H9 (cell line): ENCODE results near the gene HACL1. TPM values are rescaled to one million over a fixed set of nuclear protein-coding genes. Genes with fewer than 3 reads are reported as not detected.

Experiments
- DNase-seq: peaks from one replicate; pipeline ENCODE4 v3.0.0-alpha.2; 2017
- H2AFZ ChIP-seq: one replicate; pipeline ENCODE4 v1.6.1; 2013; ENCODE audit warnings: mild to moderate bottlenecking, low read length, control low read depth, moderate library complexity
- H2AK5ac ChIP-seq: 2 replicates; pipeline ENCODE4 v1.6.1; 2013; ENCODE audit warnings: low read length, control low read depth, mixed read lengths; ENCODE audit not compliant: insufficient read length
- H2BK120ac ChIP-seq: one replicate; pipeline ENCODE4 v1.6.1; 2013; ENCODE audit warnings: low read depth, mild to moderate bottlenecking, low read length, control low read depth, inconsistent platforms; ENCODE audit not compliant: poor library complexity, severe bottlenecking
- H2BK12ac ChIP-seq: 2 replicates; pipeline ENCODE4 v1.6.1; 2013; ENCODE audit warnings: low read length, control low read depth, mixed read lengths, low read depth; ENCODE audit not compliant: insufficient read length
- H2BK15ac ChIP-seq: 2 replicates; pipeline ENCODE4 v1.6.1; 2013; ENCODE audit warnings: low read depth, low read length, control low read depth
- H2BK20ac ChIP-seq: one replicate; pipeline ENCODE4 v1.6.1; 2013; ENCODE audit warnings: low read depth, mild to moderate bottlenecking, low read length, control low read depth, inconsistent platforms; ENCODE audit not compliant: poor library complexity, severe bottlenecking
- H2BK5ac ChIP-seq: 2 replicates; pipeline ENCODE4 v1.6.1; 2013; ENCODE audit warnings: low read length, control low read depth, mixed read lengths; ENCODE audit not compliant: insufficient read length
- H3K14ac ChIP-seq: 2 replicates; pipeline ENCODE4 v1.6.1; 2013; ENCODE audit warnings: low read length, control low read depth; ENCODE audit not compliant: insufficient read depth
- H3K18ac ChIP-seq: 2 replicates; pipeline ENCODE4 v1.6.1; 2013; ENCODE audit warnings: low read depth, mild to moderate bottlenecking, mixed read lengths, low read length, control low read depth; ENCODE audit not compliant: insufficient read length
- H3K23ac ChIP-seq: 2 replicates; pipeline ENCODE4 v1.6.1; 2013; ENCODE audit warnings: low read length, control low read depth, mixed read lengths, low read depth; ENCODE audit not compliant: insufficient read length
- H3K23me2 ChIP-seq: 2 replicates; pipeline ENCODE4 v1.6.1; 2013; ENCODE audit warnings: low read depth, mild to moderate bottlenecking, mixed read lengths, low read length, control low read depth; ENCODE audit not compliant: insufficient read length, poor library complexity, severe bottlenecking
- H3K27ac ChIP-seq: 2 replicates; pipeline ENCODE4 v1.5.1; 2013; ENCODE audit warnings: low read length, control low read depth, mixed read lengths, low read depth; ENCODE audit not compliant: insufficient read length
- H3K27me3 ChIP-seq: 2 replicates; pipeline ENCODE4 v1.6.1; 2013; ENCODE audit warnings: low read length, control low read depth, inconsistent platforms; ENCODE audit not compliant: insufficient read depth
- H3K4ac ChIP-seq: 2 replicates; pipeline ENCODE4 v1.6.1; 2013; ENCODE audit warnings: low read depth, mild to moderate bottlenecking, control low read depth, inconsistent platforms, low read length, moderate library complexity
- H3K4me1 ChIP-seq: 2 replicates; pipeline ENCODE4 v1.6.1; 2013; ENCODE audit warnings: low read length, control low read depth, inconsistent platforms; ENCODE audit not compliant: insufficient read depth
- H3K4me2 ChIP-seq: 2 replicates; pipeline ENCODE4 v1.6.1; 2013; ENCODE audit warnings: low read length, control low read depth, mixed read lengths; ENCODE audit not compliant: insufficient read length, insufficient read depth
- H3K56ac ChIP-seq: 2 replicates; pipeline ENCODE4 v1.6.1; 2013; ENCODE audit warnings: low read depth, mild to moderate bottlenecking, mixed read lengths, low read length, control low read depth; ENCODE audit not compliant: insufficient read length
- H3K79me1 ChIP-seq: 2 replicates; pipeline ENCODE4 v1.6.1; 2013; ENCODE audit warnings: low read depth, mild to moderate bottlenecking, moderate library complexity, low read length, control low read depth, inconsistent platforms; ENCODE audit not compliant: insufficient read depth, poor library complexity, severe bottlenecking
- H3K79me2 ChIP-seq: 2 replicates; pipeline ENCODE4 v1.6.1; 2013; ENCODE audit warnings: low read length, control low read depth, inconsistent platforms; ENCODE audit not compliant: insufficient read depth
- H3K9ac ChIP-seq: 2 replicates; pipeline ENCODE4 v1.6.1; 2013; ENCODE audit warnings: low read length, control low read depth, mixed read lengths; ENCODE audit not compliant: insufficient read length; ENCODE audit errors: extremely low read depth
- H3K9me3 ChIP-seq: one replicate; pipeline ENCODE4 v1.6.1; 2013; ENCODE audit warnings: low read depth, low read length, inconsistent platforms; ENCODE audit not compliant: control insufficient read depth
- H3T11ph ChIP-seq: one replicate; pipeline ENCODE4 v1.6.1; 2013; ENCODE audit warnings: mild to moderate bottlenecking, low read length, control low read depth, inconsistent platforms
- H4K20me1 ChIP-seq: one replicate; pipeline ENCODE4 v1.6.1; 2013; ENCODE audit not compliant: control insufficient read depth, insufficient read length, insufficient read depth
- H4K5ac ChIP-seq: 2 replicates; pipeline ENCODE4 v1.6.1; 2013; ENCODE audit warnings: low read depth, mild to moderate bottlenecking, mixed read lengths, low read length, control low read depth; ENCODE audit not compliant: insufficient read length
- H4K8ac ChIP-seq: replicated peaks from 2 replicates; pipeline ENCODE4 v1.6.1; 2013; ENCODE audit warnings: low read length, control low read depth, mixed read lengths, low read depth; ENCODE audit not compliant: insufficient read length
- H4K91ac ChIP-seq: 2 replicates; pipeline ENCODE4 v1.6.1; 2013; ENCODE audit warnings: low read depth, mild to moderate bottlenecking, moderate library complexity, mixed read lengths, low read length, control low read depth; ENCODE audit not compliant: insufficient read length
- H3K27ac Mint-ChIP-seq, 3 experiments: 2 replicates in 2 of 3; 3 replicates in 1 of 3; pipeline ENCODE4 v1.8.0; 2020 to 2021; ENCODE audit warnings: mixed read lengths in 3 of 3, mild to moderate bottlenecking in 1 of 3, moderate library complexity in 1 of 3
- H3K27me3 Mint-ChIP-seq: 2 replicates; pipeline ENCODE4 v1.8.0; 2021; ENCODE audit warnings: low read depth, mild to moderate bottlenecking, moderate library complexity, mixed read lengths
- H3K36me3 Mint-ChIP-seq, 3 experiments: 2 replicates in 2 of 3; 3 replicates in 1 of 3; pipeline ENCODE4 v1.8.0; 2020 to 2021; ENCODE audit warnings: low read depth in 3 of 3, mixed read lengths in 3 of 3; ENCODE audit not compliant: insufficient read depth in 1 of 3
- H3K4me1 Mint-ChIP-seq, 2 experiments: 2 replicates each; pipeline ENCODE4 v1.8.0; 2020; ENCODE audit warnings: mixed read lengths in 2 of 2
- H3K4me3 Mint-ChIP-seq, 2 experiments: 2 replicates in 1 of 2; 3 replicates in 1 of 2; pipeline ENCODE4 v1.8.0; 2020 to 2021; ENCODE audit warnings: mild to moderate bottlenecking in 2 of 2, mixed read lengths in 2 of 2, moderate library complexity in 1 of 2
- H3K9me3 Mint-ChIP-seq, 2 experiments: 2 replicates in 1 of 2; 3 replicates in 1 of 2; pipeline ENCODE4 v1.8.0; 2020; ENCODE audit warnings: mild to moderate bottlenecking in 2 of 2, mixed read lengths in 2 of 2, moderate library complexity in 1 of 2
- CTCF ChIP-seq: fragments of 200-600 bp; sonication (generic); conservative IDR thresholded peaks from 3 replicates; pipeline ENCODE4 v1.8.0; 2021; ENCODE audit warnings: antibody characterized with exemption, mild to moderate bottlenecking
- whole genome bisulfite sequencing: extraction: QIAGEN DNeasy Blood & Tissue Kit; methylation state at CpG from one replicate; pipeline ENCODE4 v1.1.7; 2013; ENCODE audit warnings: missing lambda C conversion rate, low lambda C conversion rate, mixed read lengths; ENCODE audit not compliant: insufficient read length; ENCODE audit errors: extremely low coverage; 5-methylcytosine and 5-hydroxymethylcytosine counted together
- total RNA-seq: library from RNA; stranded (reverse); gene quantifications from 2 replicates; pipeline ENCODE4 v1.2.1, GENCODE V29; 2021

The HACL1 gene
- total RNA-seq, 1 experiment from 2014 or later = 52.6 TPM

- Histone ChIP-seq H3K79me1 (no peaks in the 10 kb centered on the region), H2BK12ac (no peak overlapping the region), H4K20me1 (no peaks in the 10 kb centered on the region), H3K56ac (no peak overlapping the region), H3K4me2 (no peak overlapping the region), H3K79me2 (no peaks in the 10 kb centered on the region), H4K91ac (no peak overlapping the region), H2BK120ac (no peak overlapping the region), H2BK15ac (no peak overlapping the region), H3K27ac (no peak overlapping the region), H3K9ac (no peak overlapping the region), H3T11ph (no peak overlapping the region), H3K23ac (no peak overlapping the region), H3K27me3 (no peaks in the 10 kb centered on the region), H4K5ac (no peak overlapping the region), H2BK20ac (no peak overlapping the region), H2BK5ac (no peak overlapping the region), H3K4ac (no peak overlapping the region), H2AK5ac (no peak overlapping the region), H3K18ac (no peak overlapping the region), H3K23me2 (no peaks in the 10 kb centered on the region), H4K8ac (no peak overlapping the region), H3K4me1 (no peaks in the 10 kb centered on the region), H3K14ac (no peak overlapping the region), H3K9me3 (no peaks in the 10 kb centered on the region), H2AFZ (no peak overlapping the region)
- no peak for DNase-seq
- Mint-ChIP-seq H3K36me3 (peaks cover 6 to 51% (median 48%) of the 10 kb centered on the region in 3 experiments), H3K4me3 (no peak overlapping the region), H3K9me3 (no peaks in the 10 kb centered on the region), H3K27ac (no peak overlapping the region), H3K4me1 (no peaks in the 10 kb centered on the region), H3K27me3 (no peaks in the 10 kb centered on the region)
- no CpG with 5 or more reads among the region's 8 CpGs for WGBS
- no peak for TF ChIP-seq CTCF
Observed at GRCh38 chr3:15592968-15593367, 8.4 kb downstream of the HACL1 start.
